GM23338 (cell line): ENCODE measurements around the gene DNAJC1. TPM values are rescaled to one million over a fixed set of nuclear protein-coding genes. Genes with fewer than 3 reads are reported as not detected.

Experiments used
- ATAC-seq: fragments of 200-7000 bp; cut with Tn5 transposase; 3 replicates; pipeline ENCODE4 v1.9.1; 2020
- DNase-seq: peaks from one replicate; pipeline ENCODE4 v3.0.0-alpha.2; 2015; ENCODE audit warnings: low spot score
- H2AFZ ChIP-seq: fragments of 200-600 bp; sonication (generic); 2 replicates; pipeline ENCODE4 v1.8.0; 2016; ENCODE audit warnings: antibody characterized with exemption, mild to moderate bottlenecking, moderate library complexity
- H3F3A ChIP-seq: fragments of 200-600 bp; sonication (generic); replicated peaks from 2 replicates; pipeline ENCODE4 v1.8.0; 2017; ENCODE audit warnings: antibody characterized with exemption, mixed run types, low read depth
- H3K27ac ChIP-seq: fragments of 200-600 bp; sonication (generic); 2 replicates; pipeline ENCODE4 v1.6.1; 2016; ENCODE audit warnings: low read depth
- H3K27me3 ChIP-seq: fragments of 200-600 bp; sonication (generic); 2 replicates; pipeline ENCODE4 v1.8.0; 2016; ENCODE audit warnings: mild to moderate bottlenecking, mixed run types, moderate library complexity; ENCODE audit not compliant: insufficient read depth
- H3K36me3 ChIP-seq: fragments of 200-600 bp; sonication (generic); 2 replicates; pipeline ENCODE4 v1.8.0; 2016; ENCODE audit warnings: mild to moderate bottlenecking; ENCODE audit not compliant: insufficient read depth
- H3K4me1 ChIP-seq: fragments of 200-600 bp; sonication (generic); 2 replicates; pipeline ENCODE4 v1.8.0; 2016; ENCODE audit warnings: mild to moderate bottlenecking, moderate library complexity; ENCODE audit not compliant: insufficient read depth
- H3K4me2 ChIP-seq: fragments of 200-600 bp; sonication (generic); 2 replicates; pipeline ENCODE4 v1.7.1; 2017; ENCODE audit warnings: mixed run types
- H3K4me3 ChIP-seq: fragments of 200-600 bp; sonication (generic); 2 replicates; pipeline ENCODE4 v1.6.1; 2016; ENCODE audit warnings: mixed run types
- H3K79me2 ChIP-seq: fragments of 200-600 bp; sonication (generic); replicated peaks from 2 replicates; pipeline ENCODE4 v1.8.0; 2017; ENCODE audit warnings: mild to moderate bottlenecking; ENCODE audit not compliant: insufficient read depth
- H3K9me2 ChIP-seq: fragments of 200-600 bp; sonication (generic); 2 replicates; pipeline ENCODE4 v1.8.0; 2017; ENCODE audit not compliant: insufficient read depth
- H4K20me1 ChIP-seq: fragments of 200-600 bp; sonication (generic); replicated peaks from 2 replicates; pipeline ENCODE4 v1.8.0; 2017; ENCODE audit warnings: mild to moderate bottlenecking; ENCODE audit not compliant: insufficient read depth
- H3K27ac Mint-ChIP-seq: 2 replicates; pipeline ENCODE4 v1.8.0; 2020; ENCODE audit warnings: inconsistent platforms, mild to moderate bottlenecking, moderate library complexity, mixed read lengths
- H3K27me3 Mint-ChIP-seq: 3 replicates; pipeline ENCODE4 v1.8.0; 2022; ENCODE audit warnings: low read depth, mild to moderate bottlenecking, moderate library complexity, mixed read lengths, inconsistent platforms; ENCODE audit not compliant: insufficient read depth, poor library complexity
- H3K36me3 Mint-ChIP-seq: 3 replicates; pipeline ENCODE4 v1.8.0; 2021; ENCODE audit warnings: low read depth, mild to moderate bottlenecking, inconsistent platforms, moderate library complexity, mixed read lengths
- H3K4me1 Mint-ChIP-seq: 3 replicates; pipeline ENCODE4 v1.8.0; 2020; ENCODE audit warnings: mild to moderate bottlenecking, inconsistent platforms, mixed read lengths
- H3K4me3 Mint-ChIP-seq: 3 replicates; pipeline ENCODE4 v1.8.0; 2021; ENCODE audit warnings: moderate library complexity, mild to moderate bottlenecking, inconsistent platforms, mixed read lengths
- H3K9me3 Mint-ChIP-seq: 3 replicates; pipeline ENCODE4 v1.8.0; 2020; ENCODE audit warnings: moderate library complexity, mild to moderate bottlenecking, inconsistent platforms, mixed read lengths
- CREB1 ChIP-seq: fragments of 250-450 bp; sonication (Bioruptor Pico); IDR thresholded peaks from 2 replicates; pipeline ENCODE4 v1.5.0; 2020; ENCODE audit warnings: low read depth, mild to moderate bottlenecking, moderate library complexity
- CTCF ChIP-seq, 2 experiments: fragments of 200-600 bp in 1 of 2; sonication (generic) in 1 of 2; conservative IDR thresholded peaks; 2 replicates each; pipeline versions ENCODE4 v1.5.1 to v1.6.1; 2016 to 2017; ENCODE audit warnings: antibody characterized with exemption in 2 of 2, low read depth in 2 of 2, mild to moderate bottlenecking in 2 of 2, moderate library complexity in 1 of 2
- ETS1 ChIP-seq: IDR thresholded peaks from 2 replicates; pipeline ENCODE4 v1.6.1; 2016; ENCODE audit warnings: antibody characterized with exemption
- EZH2 ChIP-seq: fragments of 200-600 bp; sonication (generic); IDR thresholded peaks from one replicate; pipeline ENCODE4 v1.8.0; 2017; ENCODE audit warnings: antibody characterized with exemption, mild to moderate bottlenecking, low read depth; ENCODE audit not compliant: unreplicated experiment
- EZH2phosphoT487 ChIP-seq: fragments of 200-600 bp; sonication (generic); IDR thresholded peaks from one replicate; pipeline ENCODE4 v1.8.1; 2018; ENCODE audit warnings: antibody characterized with exemption; ENCODE audit not compliant: unreplicated experiment
- JUNB ChIP-seq: IDR thresholded peaks from one replicate; pipeline ENCODE4 v1.6.1; 2016; ENCODE audit warnings: antibody characterized with exemption; ENCODE audit not compliant: unreplicated experiment
- POLR2AphosphoS5 ChIP-seq: IDR thresholded peaks from 2 replicates; pipeline ENCODE4 v1.6.1; 2016; ENCODE audit warnings: antibody characterized with exemption, low read depth
- REST ChIP-seq: IDR thresholded peaks from one replicate; pipeline ENCODE4 v1.6.1; 2018; ENCODE audit warnings: antibody characterized with exemption; ENCODE audit not compliant: unreplicated experiment
- STAT1 ChIP-seq: IDR thresholded peaks from one replicate; pipeline ENCODE4 v1.6.1; 2016; ENCODE audit warnings: antibody characterized with exemption; ENCODE audit not compliant: unreplicated experiment
- ZNF114 ChIP-seq: fragments of 250-450 bp; sonication (Bioruptor Pico); IDR thresholded peaks from 2 replicates; pipeline ENCODE4 v1.5.0; 2020; ENCODE audit warnings: mild to moderate bottlenecking, moderate library complexity
- ZNF331 ChIP-seq: fragments of 250-450 bp; sonication (Bioruptor Pico); IDR thresholded peaks from 2 replicates; pipeline ENCODE4 v1.5.0; 2020; ENCODE audit warnings: low read depth, mild to moderate bottlenecking, moderate library complexity
- ZNF462 ChIP-seq: fragments of 250-450 bp; sonication (Bioruptor Pico); IDR thresholded peaks from 2 replicates; pipeline ENCODE4 v1.5.0; 2020; ENCODE audit warnings: mild to moderate bottlenecking, moderate library complexity
- polyA plus RNA-seq: library from polyadenylated mRNA; unstranded; fragments of >200 nt; fragmentation: Nextera tagmentation; extraction: Ambion mirVana; gene quantifications from 2 replicates; pipeline ENCODE4 v1.2.1, GENCODE V29; 2016
- total RNA-seq: library from RNA; depleted of rRNA; stranded (reverse); fragments of >200 nt; shearing (Covaris generic); gene quantifications from 2 replicates; pipeline ENCODE4 v1.2.3, GENCODE V29; 2014

DNAJC1 gene
- total and polyA plus RNA-seq, 2 experiments from 2014 or later: 38.6 to 45.3 TPM

GRCh38 chr10:21944727-21945386 is 58.7 kb downstream of the DNAJC1 start (continued):
- TF ChIP-seq ZNF462 (no peak), ZNF331 (no peak), STAT1 (no peak), ZNF114 (CRISPR knock-in tag) (no peak), ETS1 (no peak), POLR2AphosphoS5 (no peak)

GRCh38 chr10:21943633-21944265 is 59.8 kb downstream of the DNAJC1 start:
- 0 out of 2 replicates have a peak overlapping the region, but pooled peaks have one; percentile 39 for H3K27ac ChIP-seq
- H3K36me3 ChIP-seq: no peaks in the 10 kb centered on the region
- no peak overlapping the region for H3K4me2 ChIP-seq
- H2AFZ ChIP-seq: no peak overlapping the region
- H3K4me1 ChIP-seq: no peaks in the 10 kb centered on the region
- no peaks in the 10 kb centered on the region for H3K9me2 ChIP-seq
- H3K4me1 Mint-ChIP-seq: peaks cover 5% of the 10 kb centered on the region; the same call in 2 of the 3 replicates
- H3K36me3 Mint-ChIP-seq: no peaks in the 10 kb centered on the region
- no peaks in the 10 kb centered on the region for H3K27me3 Mint-ChIP-seq
- H4K20me1 ChIP-seq: no peaks in the 10 kb centered on the region
- no peaks in the 10 kb centered on the region for H3K9me3 Mint-ChIP-seq
- DNase-seq: no peak
- H3F3A ChIP-seq: no peaks in the 10 kb centered on the region
- H3K27ac Mint-ChIP-seq: no peak overlapping the region
- H3K27me3 ChIP-seq: no peaks in the 10 kb centered on the region
- H3K4me3 Mint-ChIP-seq: no peak overlapping the region
- ATAC-seq: no peak
- no peaks in the 10 kb centered on the region for H3K79me2 ChIP-seq
- no peak overlapping the region for H3K4me3 ChIP-seq
- no peak for TF ChIP-seq REST
- no peak for TF ChIP-seq CREB1 (CRISPR knock-in tag)
- TF ChIP-seq JUNB: no peak
- TF ChIP-seq EZH2: no peak
- no peak for TF ChIP-seq POLR2AphosphoS5
- TF ChIP-seq CTCF (conservative IDR thresholded peaks at IDR 0.05; ENCODE audit: low read depth in 2 of 2): no peak
- no peak for TF ChIP-seq EZH2phosphoT487
